Activated naive CD4-positive, alpha-beta T cell treated with anti-CD3 and anti-CD28 coated beads, Interleukin-2, amount 50 U/mL, for 72 hours (primary cell): ENCODE results near the gene IL2RA. TPM values are rescaled to one million over a fixed set of nuclear protein-coding genes. Genes with fewer than 3 reads are reported as not detected.
"Not testable (repeated sequence)": the region's sequence is repeated elsewhere in the genome, so short reads cannot be mapped to it uniquely, and the experiment has no call there.

Source experiments
- ATAC-seq, 2 donors: fragments of 150-1000 bp; cut with Tn5 transposase; 2 replicates each; pipeline ENCODE4 v1.10.0; 2021; ENCODE audit warnings: mild to moderate bottlenecking in 2 of 2, moderate library complexity in 2 of 2
- DNase-seq, 2 donors: peaks; one replicate each; pipeline ENCODE4 v3.0.0; 2021 to 2022; ENCODE audit warnings: low spot score in 2 of 2
- H3K27ac Mint-ChIP-seq, 2 donors: one replicate each; pipeline ENCODE4 v1.8.0; 2022; ENCODE audit warnings: mild to moderate bottlenecking in 2 of 2, mixed read lengths in 2 of 2
- H3K36me3 Mint-ChIP-seq, 2 donors: one replicate each; pipeline ENCODE4 v1.8.0; 2022; ENCODE audit warnings: mixed read lengths in 2 of 2
- H3K9me3 Mint-ChIP-seq, 2 donors: one replicate each; pipeline ENCODE4 v1.8.0; 2022; ENCODE audit warnings: mixed read lengths in 2 of 2
- total RNA-seq, 2 donors: library from RNA; stranded (reverse); gene quantifications; one replicate each; pipeline ENCODE4 v1.2.3, GENCODE V29; 2022

The IL2RA gene
- total RNA-seq, 2 donors from 2014 or later: 531 to 706 TPM

GRCh38 chr10:6068422-6068821 is 6.3 kb upstream of the IL2RA start:
- DNase-seq (peak; percentile 54 to 69), ATAC-seq (peak; percentile 42 to 62)
- Mint-ChIP-seq H3K36me3 (peaks cover 9 to 18% of the 10 kb centered on the region in 2 donors), H3K9me3 (peaks cover 0 to 4% of the 10 kb centered on the region in 2 donors), H3K27ac (peak overlapping the region; percentile 96 to 99)

GRCh38 chr10:6068006-6068405 is 5.8 kb upstream of the IL2RA start:
- Mint-ChIP-seq H3K36me3 (peaks cover 9 to 18% of the 10 kb centered on the region in 2 donors), H3K9me3 (peaks cover 0 to 4% of the 10 kb centered on the region in 2 donors), H3K27ac (peak overlapping the region in 1 of 2 donors; percentile 96)
- DNase-seq (no peak), ATAC-seq (no peak)

GRCh38 chr10:6067457-6067856 is 5.3 kb upstream of the IL2RA start:
- H3K36me3 Mint-ChIP-seq: peaks cover 9 to 19% of the 10 kb centered on the region in 2 donors
- ATAC-seq: no peak
- H3K9me3 Mint-ChIP-seq: peaks cover 0 to 4% of the 10 kb centered on the region in 2 donors
- H3K27ac Mint-ChIP-seq: peak overlapping the region; percentile 72 to 96
- DNase-seq: peak in 1 of 2 donors; percentile 4

GRCh38 chr10:6065835-6066234 is 3.7 kb upstream of the IL2RA start:
- no peak for ATAC-seq
- peak overlapping the region; percentile 40 to 85 for H3K27ac Mint-ChIP-seq
- H3K36me3 Mint-ChIP-seq: peaks cover 19 to 35% of the 10 kb centered on the region in 2 donors
- peaks cover 0 to 4% of the 10 kb centered on the region in 2 donors for H3K9me3 Mint-ChIP-seq
- DNase-seq: peak in 1 of 2 donors; percentile 18

- DNase-seq (peak in 1 of 2 donors; percentile 52), ATAC-seq (no peak)
- Mint-ChIP-seq H3K27ac (peak overlapping the region in 1 of 2 donors; percentile 85), H3K36me3 (peaks cover 20 to 37% of the 10 kb centered on the region in 2 donors), H3K9me3 (peaks cover 0 to 4% of the 10 kb centered on the region in 2 donors)
Observed at GRCh38 chr10:6065406-6065805, 3.2 kb upstream of the IL2RA start.

- Mint-ChIP-seq H3K36me3 (peaks cover 24 to 40% of the 10 kb centered on the region in 2 donors), H3K27ac (peak overlapping the region in 1 of 2 donors; percentile 58)
- DNase-seq, H3K9me3 Mint-ChIP-seq, ATAC-seq: not testable (repeated sequence)
Observed at GRCh38 chr10:6064726-6065125, 2.6 kb upstream of the IL2RA start.

GRCh38 chr10:6064119-6064518 is 2.0 kb upstream of the IL2RA start:
- no peak overlapping the region for H3K27ac Mint-ChIP-seq
- DNase-seq (peak in 1 of 2 donors; percentile 16), ATAC-seq (no peak)
- H3K36me3 Mint-ChIP-seq: peaks cover 31 to 46% of the 10 kb centered on the region in 2 donors
- peaks cover 0 to 4% of the 10 kb centered on the region in 2 donors for H3K9me3 Mint-ChIP-seq

- no peak for ATAC-seq
- peak in 1 of 2 donors; percentile 45 for DNase-seq
- H3K36me3 Mint-ChIP-seq: peaks cover 58 to 77% of the 10 kb centered on the region in 2 donors
- peaks cover 0 to 4% of the 10 kb centered on the region in 2 donors for H3K9me3 Mint-ChIP-seq
- H3K27ac Mint-ChIP-seq: peak overlapping the region; percentile 99
Observed at GRCh38 chr10:6061056-6061455, 1.1 kb downstream of the IL2RA start.

- Mint-ChIP-seq H3K9me3 (no peaks in the 10 kb centered on the region), H3K27ac (peak overlapping the region; percentile 99), H3K36me3 (peaks cover 68 to 82% of the 10 kb centered on the region in 2 donors)
- DNase-seq (peak in 1 of 2 donors; percentile 44), ATAC-seq (no peak)
Observed at GRCh38 chr10:6059506-6059905, 2.7 kb downstream of the IL2RA start.

GRCh38 chr10:6058682-6059475 is 3.3 kb downstream of the IL2RA start:
- DNase-seq (peak in 1 of 2 donors; percentile 51), ATAC-seq (peak; percentile 63 to 66)
- peak overlapping the region; percentile 99 for H3K27ac Mint-ChIP-seq
- peaks cover 74 to 84% of the 10 kb centered on the region in 2 donors for H3K36me3 Mint-ChIP-seq
- no peaks in the 10 kb centered on the region for H3K9me3 Mint-ChIP-seq

GRCh38 chr10:6056411-6057135 is 5.6 kb downstream of the IL2RA start:
- DNase-seq (peak in 1 of 2 donors; percentile 45), ATAC-seq (peak in 1 of 2 donors; percentile 8)
- Mint-ChIP-seq H3K36me3 (peaks cover 77 to 87% of the 10 kb centered on the region in 2 donors), H3K27ac (peak overlapping the region; percentile 99), H3K9me3 (no peaks in the 10 kb centered on the region)

GRCh38 chr10:6055929-6056328 is 6.2 kb downstream of the IL2RA start:
- peak overlapping the region; percentile 99 for H3K27ac Mint-ChIP-seq
- H3K36me3 Mint-ChIP-seq: peaks cover 75 to 82% of the 10 kb centered on the region in 2 donors
- peak in 1 of 2 donors; percentile 14 for DNase-seq
- no peaks in the 10 kb centered on the region for H3K9me3 Mint-ChIP-seq
- ATAC-seq: no peak

- no peak for ATAC-seq
- H3K27ac Mint-ChIP-seq: peak overlapping the region; percentile 98 to 99
- peak; percentile 20 to 49 for DNase-seq
- H3K9me3 Mint-ChIP-seq: no peaks in the 10 kb centered on the region
- peaks cover 74 to 82% of the 10 kb centered on the region in 2 donors for H3K36me3 Mint-ChIP-seq
Observed at GRCh38 chr10:6054884-6055283, 7.3 kb downstream of the IL2RA start.

- Mint-ChIP-seq H3K36me3 (peaks cover 74 to 82% of the 10 kb centered on the region in 2 donors), H3K9me3 (no peaks in the 10 kb centered on the region), H3K27ac (peak overlapping the region; percentile 98 to 99)
- DNase-seq (peak; percentile 12 to 61), ATAC-seq (no peak)
Observed at GRCh38 chr10:6053816-6054631, 8.1 kb downstream of the IL2RA start.

GRCh38 chr10:6053303-6053702 is 8.9 kb downstream of the IL2RA start:
- DNase-seq (peak in 1 of 2 donors; percentile 7), ATAC-seq (no peak)
- no peaks in the 10 kb centered on the region for H3K9me3 Mint-ChIP-seq
- peak overlapping the region; percentile 98 to 99 for H3K27ac Mint-ChIP-seq
- peaks cover 74 to 82% of the 10 kb centered on the region in 2 donors for H3K36me3 Mint-ChIP-seq
